ENCODE measurements around the gene NOP56.

DNA sequence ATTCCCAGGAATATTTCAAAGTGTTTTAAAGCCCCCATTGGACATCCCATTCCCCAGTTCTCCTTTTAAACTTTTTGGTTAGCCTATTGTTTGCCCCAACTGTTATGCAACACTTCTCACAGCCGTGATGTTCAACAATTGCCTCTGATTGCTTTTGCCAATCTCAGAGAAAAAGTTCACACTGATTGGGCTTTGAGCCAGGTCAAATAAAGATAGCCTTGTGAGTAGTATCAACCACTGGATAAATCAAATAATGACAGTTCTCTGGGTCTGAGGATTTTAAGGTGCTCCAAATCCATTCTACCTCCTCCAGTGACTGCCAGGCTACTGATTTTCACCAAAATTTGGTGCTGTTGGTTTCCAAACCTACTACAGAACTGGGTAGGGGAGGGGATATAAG is 19.1 kb upstream of the NOP56 start:
- TF ChIP-seq CTCF (IDR thresholded peaks at IDR 0.05): no peak
- no peak for TF ChIP-seq POLR2A (IDR thresholded peaks at IDR 0.05)
